GM12801 (cell line): ENCODE results near the gene FCAMR.

Source experiments
- CTCF ChIP-seq: IDR thresholded peaks from one replicate; pipeline ENCODE4 v1.5.1; 2011; ENCODE audit warnings: control low read depth; ENCODE audit not compliant: insufficient read length; ENCODE audit errors: extremely low read depth

The FCAMR gene

DNA sequence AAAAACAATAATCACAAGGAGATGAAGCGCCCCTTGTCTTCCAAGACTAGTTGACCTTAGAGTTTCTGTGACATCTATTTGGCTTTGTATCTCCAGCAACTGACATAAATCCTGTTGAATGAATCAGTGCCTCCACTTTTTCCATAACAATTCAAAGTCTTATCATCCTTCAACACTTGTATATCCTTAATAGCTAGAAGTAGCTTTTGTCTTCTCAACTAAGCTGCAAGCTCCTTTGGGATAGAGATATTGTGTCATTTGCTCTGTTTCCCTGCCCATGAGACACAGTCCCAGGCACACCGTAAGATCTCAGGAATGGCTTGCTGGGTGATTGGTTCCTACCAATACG, 29.7 kb downstream of the FCAMR start:
- TF ChIP-seq CTCF, result no peak

- TF ChIP-seq CTCF, result no peak
These were observed 30.2 kb downstream of the FCAMR start for GRCh38 chr1:206939841-206940587.

GRCh38 chr1:206939131-206939530, 31.1 kb downstream of the FCAMR start:
- no peak for TF ChIP-seq CTCF

- TF ChIP-seq CTCF, result no peak
These were observed 32.8 kb downstream of the FCAMR start for GRCh38 chr1:206937425-206937824.

DNA sequence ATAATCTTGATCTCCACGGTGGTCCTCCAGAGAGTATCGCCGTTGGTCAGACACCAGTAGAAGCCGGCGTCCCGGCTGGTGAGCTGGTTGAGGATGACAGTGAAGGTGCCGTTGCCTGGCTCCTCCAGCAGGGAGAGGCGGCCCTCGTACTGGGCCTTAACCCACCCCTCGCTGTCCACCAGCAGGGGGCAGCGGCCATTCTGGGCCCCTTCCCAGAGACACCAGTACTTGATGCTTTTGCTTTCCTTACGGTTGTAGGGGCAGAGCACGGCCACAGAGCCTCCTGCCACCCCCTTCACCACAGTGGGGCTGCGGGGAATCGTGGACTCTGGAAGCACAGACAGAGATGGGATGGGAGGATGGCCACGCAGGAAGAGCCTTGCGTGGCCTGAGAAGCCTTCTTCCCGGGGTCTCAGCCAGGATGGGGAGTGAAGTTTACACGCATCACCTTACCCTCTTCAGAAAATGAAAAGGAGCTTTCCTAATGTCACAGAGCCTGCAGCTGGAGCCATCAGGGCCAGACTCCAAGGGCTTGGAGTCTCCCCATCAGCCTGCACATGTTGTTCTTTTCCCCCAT, 34.7 kb downstream of the FCAMR start:
- TF ChIP-seq CTCF, result no peak

- peak; percentile 6 for TF ChIP-seq CTCF
These were observed 36.8 kb downstream of the FCAMR start for GRCh38 chr1:206933333-206933945.

DNA sequence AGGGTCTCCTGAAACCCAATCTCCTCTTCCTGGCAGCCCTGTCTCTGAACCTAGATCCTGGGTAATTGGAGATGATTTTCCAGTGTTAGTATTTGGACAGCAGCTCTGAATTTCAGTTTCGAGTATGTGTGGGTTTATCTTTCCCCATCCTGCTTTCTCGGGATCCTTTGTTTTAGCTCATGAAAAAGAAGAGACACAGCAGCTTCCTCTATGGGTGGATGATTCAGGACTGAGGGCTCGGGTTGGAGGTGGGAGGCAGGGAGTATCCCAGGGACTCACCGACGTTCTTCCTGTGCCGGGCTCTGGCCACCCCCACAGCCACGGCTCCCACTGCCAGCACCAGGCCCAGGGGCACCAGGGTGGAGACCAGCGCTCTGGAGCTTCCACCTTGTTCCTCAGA, 38.1 kb downstream of the FCAMR start:
- no peak for TF ChIP-seq CTCF
